GM23248 (cell line): ENCODE measurements around the gene EPOP.

ENCODE experiments used
- EZH2 ChIP-seq: fragments of 200-600 bp; sonication (generic); IDR thresholded peaks from 2 replicates; pipeline ENCODE4 v1.6.1; 2018; ENCODE audit warnings: antibody characterized with exemption, mild to moderate bottlenecking; ENCODE audit not compliant: insufficient read depth, poor library complexity, severe bottlenecking
- EZH2phosphoT487 ChIP-seq: fragments of 200-600 bp; sonication (generic); IDR thresholded peaks from 2 replicates; pipeline ENCODE4 v1.6.1; 2018; ENCODE audit warnings: antibody characterized with exemption, moderate library complexity, mild to moderate bottlenecking, low read depth; ENCODE audit not compliant: insufficient read depth

DNA sequence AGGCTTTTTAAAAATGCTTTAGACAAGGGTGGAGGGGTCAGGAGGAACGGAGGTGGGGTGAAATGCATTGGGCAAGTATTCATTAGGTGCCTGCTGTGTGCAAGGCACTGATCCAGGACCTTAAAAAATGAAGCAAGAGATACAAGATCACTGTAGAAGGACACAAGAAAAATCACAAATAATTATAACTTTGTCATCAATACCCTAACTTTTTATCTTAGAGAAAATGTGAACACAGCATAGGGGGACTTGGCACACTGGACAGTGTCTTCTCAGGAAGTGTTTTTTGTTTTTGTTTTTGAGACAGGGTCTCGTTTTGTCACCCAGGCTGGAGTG lies 7.0 kb downstream of the EPOP start:
- TF ChIP-seq EZH2phosphoT487 (no peak), EZH2 (no peak)
